CD4-positive, alpha-beta T cell treated with Interferon gamma for 1 hour (primary cell): ENCODE results near the gene C1orf87.

Experiments
- DNase-seq: peaks from one replicate; pipeline ENCODE4 v3.0.0-alpha.2; 2020

The C1orf87 gene

GRCh38 chr1:60055336-60055735 is 18.2 kb downstream of the C1orf87 start:
- DNase-seq = no peak

- DNase-seq = no peak
These were observed 19.2 kb downstream of the C1orf87 start for GRCh38 chr1:60054374-60054773.

GRCh38 chr1:60052601-60053000 is 21.0 kb downstream of the C1orf87 start:
- DNase-seq = no peak

GRCh38 chr1:60051191-60051590 is 22.4 kb downstream of the C1orf87 start:
- no peak for DNase-seq

GRCh38 chr1:60049188-60049587 is 24.4 kb downstream of the C1orf87 start:
- no peak for DNase-seq

- DNase-seq = no peak
These were observed 28.7 kb downstream of the C1orf87 start for GRCh38 chr1:60044881-60045280.

GRCh38 chr1:60041783-60042182 is 31.8 kb downstream of the C1orf87 start:
- no peak for DNase-seq

GRCh38 chr1:60037669-60038068 is 35.9 kb downstream of the C1orf87 start:
- no peak for DNase-seq

- DNase-seq = no peak
These were observed 36.6 kb downstream of the C1orf87 start for GRCh38 chr1:60036856-60037460.

GRCh38 chr1:60035921-60036320 is 37.6 kb downstream of the C1orf87 start:
- no peak for DNase-seq

GRCh38 chr1:60034999-60035398 is 38.6 kb downstream of the C1orf87 start:
- DNase-seq = no peak

- no peak for DNase-seq
These were observed 40.5 kb downstream of the C1orf87 start for GRCh38 chr1:60033066-60033465.

- DNase-seq = no peak
These were observed 42.4 kb downstream of the C1orf87 start for GRCh38 chr1:60031146-60031545.

GRCh38 chr1:60025552-60025951 is 48.0 kb downstream of the C1orf87 start:
- no peak for DNase-seq

- DNase-seq = no peak
These were observed 55.9 kb downstream of the C1orf87 start for GRCh38 chr1:60017508-60018205.

- DNase-seq = no peak
These were observed 62.9 kb downstream of the C1orf87 start for GRCh38 chr1:60010690-60011089.

- DNase-seq = no peak
These were observed 65.1 kb downstream of the C1orf87 start for GRCh38 chr1:60008500-60008899.

GRCh38 chr1:60000625-60001024 is 72.9 kb downstream of the C1orf87 start:
- DNase-seq = no peak

GRCh38 chr1:59999746-60000145 is 73.8 kb downstream of the C1orf87 start:
- DNase-seq = no peak

GRCh38 chr1:59999006-59999405 is 74.6 kb downstream of the C1orf87 start:
- DNase-seq = no peak

GRCh38 chr1:59997479-59998115 is 76.0 kb downstream of the C1orf87 start:
- DNase-seq = no peak

- no peak for DNase-seq
These were observed 79.0 kb downstream of the C1orf87 start for GRCh38 chr1:59994302-59995198.
